ENCODE results near the gene MAP2K3.

Gene MAP2K3

GRCh38 chr17:21271454-21272183, 12.9 kb upstream of the MAP2K3 start:
- no peak overlapping the region for H3K4me3 ChIP-seq (ENCODE audit: low read depth, low read length)
- CTCF ChIA-PET: no interaction called here
- H3K27ac ChIP-seq (ENCODE audit: extremely low read depth, low read depth, low read length): no peak overlapping the region
- POLR2A ChIA-PET: no interaction called here
- H3K9me3 ChIP-seq (ENCODE audit: control insufficient read depth, insufficient read depth, low read depth, low read length): no peaks in the 10 kb centered on the region
- TF ChIP-seq ZSCAN30 (tag by site-specific recombination; IDR thresholded peaks at IDR 0.05): no peak
- TF ChIP-seq ATF2 (tag by site-specific recombination; IDR thresholded peaks at IDR 0.05; ENCODE audit: low read depth): peak; percentile 36; the same call in 1 of the 2 replicates
- no peak for TF ChIP-seq ZNF596 (tag by site-specific recombination; IDR thresholded peaks at IDR 0.05)
- TF ChIP-seq ZNF558 (tag by site-specific recombination; IDR thresholded peaks at IDR 0.05): no peak
- TF ChIP-seq ZNF549 (tag by site-specific recombination; IDR thresholded peaks at IDR 0.05): no peak
- TF ChIP-seq EGR2 (tag by site-specific recombination; IDR thresholded peaks at IDR 0.05; ENCODE audit: low read depth): 0 out of 2 replicates have a peak, but pooled peaks have one; percentile 8
- H3K4me1 ChIP-seq (ENCODE audit: control insufficient read depth, insufficient read depth, low read length): peaks cover 4% of the 10 kb centered on the region; the same call in 1 of the 2 replicates
- H3K36me3 ChIP-seq (ENCODE audit: control insufficient read depth in 2 of 2, insufficient read depth in 1 of 2, low read length in 2 of 2): no peaks in the 10 kb centered on the region

- ChIA-PET CTCF (interaction anchor here (1.4 kb wide), 1 partner anchor 153 kb away, joined by 5 read pairs; no protein-coding TSS in a partner anchor), POLR2A (interaction anchor here (1.0 to 6.1 kb wide), 2 partner anchors 13 to 14 kb away, joined by 4 to 42 read pairs; no protein-coding TSS in a partner anchor)
- no peak for TF ChIP-seq ZNF513 (tag by site-specific recombination; IDR thresholded peaks at IDR 0.05)
- no peak for TF ChIP-seq PATZ1 (tag by site-specific recombination; IDR thresholded peaks at IDR 0.05)
- no peak for TF ChIP-seq TSHZ1 (tag by site-specific recombination; IDR thresholded peaks at IDR 0.05; ENCODE audit: borderline replicate concordance)
- no peak for TF ChIP-seq ZBTB7A (tag by site-specific recombination; IDR thresholded peaks at IDR 0.05; ENCODE audit: low read depth)
- no peak for TF ChIP-seq ZNF175 (tag by site-specific recombination; IDR thresholded peaks at IDR 0.05)
- TF ChIP-seq ZBTB21 (tag by site-specific recombination; IDR thresholded peaks at IDR 0.05): no peak
- no peak for TF ChIP-seq GLIS1 (tag by site-specific recombination; IDR thresholded peaks at IDR 0.05)
- no peak for TF ChIP-seq ZNF223 (tag by site-specific recombination; IDR thresholded peaks at IDR 0.05)
- no peak for TF ChIP-seq MYNN (tag by site-specific recombination; IDR thresholded peaks at IDR 0.05; ENCODE audit: borderline replicate concordance)
- TF ChIP-seq PBX3 (CRISPR knock-in tag; IDR thresholded peaks at IDR 0.05): no peak
- no peak for TF ChIP-seq ZNF768 (tag by site-specific recombination; IDR thresholded peaks at IDR 0.05)
- TF ChIP-seq ZNF626 (tag by site-specific recombination; IDR thresholded peaks at IDR 0.05): no peak
- TF ChIP-seq ZBTB8A (tag by site-specific recombination; IDR thresholded peaks at IDR 0.05): no peak
- TF ChIP-seq MEIS1 (CRISPR knock-in tag; IDR thresholded peaks at IDR 0.05; ENCODE audit: borderline replicate concordance): no peak
- H3K36me3 ChIP-seq (ENCODE audit: control insufficient read depth in 2 of 2, insufficient read depth in 1 of 2, low read length in 2 of 2): no peaks in the 10 kb centered on the region
- H3K9me3 ChIP-seq (ENCODE audit: control insufficient read depth, insufficient read depth, low read depth, low read length): no peaks in the 10 kb centered on the region
- no peak overlapping the region for H3K27ac ChIP-seq (ENCODE audit: extremely low read depth, low read depth, low read length)
- H3K4me3 ChIP-seq (ENCODE audit: low read depth, low read length): no peak overlapping the region
- H3K4me1 ChIP-seq (ENCODE audit: control insufficient read depth, insufficient read depth, low read length): peaks cover 4% of the 10 kb centered on the region; the same call in 1 of the 2 replicates
Observed at GRCh38 chr17:21272250-21272649, 12.3 kb upstream of the MAP2K3 start.

Measured in HEK293 (cell line).